HG03565 (cell line): ENCODE results near the gene COPS4.

Experiments
- ATAC-seq: cut with Tn5 transposase; IDR thresholded peaks from one replicate; pipeline ENCODE4 v1.9.1; 2021; ENCODE audit warnings: mild to moderate bottlenecking, moderate library complexity; ENCODE audit not compliant: unreplicated experiment

Gene COPS4

GRCh38 chr4:83115656-83116285 lies 80.8 kb downstream of the COPS4 start:
- no peak for ATAC-seq

GRCh38 chr4:83118869-83119268 lies 83.9 kb downstream of the COPS4 start:
- no peak for ATAC-seq

- ATAC-seq = no peak
Observed at GRCh38 chr4:83121246-83121645, 86.3 kb downstream of the COPS4 start.

DNA sequence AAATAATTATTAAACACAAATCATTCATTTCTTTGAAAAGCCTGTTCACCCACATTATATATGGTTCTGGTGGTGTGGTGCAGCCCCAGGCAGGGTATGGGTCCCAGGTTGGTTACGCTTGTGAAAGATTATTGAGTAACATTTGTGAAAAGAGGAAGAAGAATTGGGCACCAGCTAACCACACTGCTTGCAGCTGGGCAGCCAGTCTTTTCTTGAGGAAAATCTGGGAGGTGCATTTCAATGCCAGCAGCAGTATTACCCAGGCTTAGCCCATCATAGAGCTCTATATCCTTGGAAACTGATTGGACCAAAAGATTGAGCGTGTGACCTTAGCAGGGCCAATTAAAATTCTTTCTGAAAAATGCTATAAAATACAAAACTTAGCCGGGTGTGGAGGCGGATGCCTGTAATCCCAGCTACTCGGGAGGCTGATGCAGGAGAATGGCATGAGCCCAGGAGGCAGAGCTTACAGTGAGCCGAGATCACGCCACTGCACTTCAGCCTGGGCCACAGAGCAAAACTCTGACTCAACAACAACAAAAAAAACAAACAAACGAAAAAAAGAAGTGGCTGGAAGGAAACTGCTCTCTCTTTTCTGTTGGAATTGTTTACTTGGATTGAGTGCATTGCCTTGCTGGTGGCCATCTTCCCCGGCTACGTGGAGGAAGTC lies 89.3 kb downstream of the COPS4 start:
- no peak for ATAC-seq
